HepG2 (cell line): ENCODE data around the gene PAQR7. TPM values are rescaled to one million over a fixed set of nuclear protein-coding genes. Genes with fewer than 3 reads are reported as not detected.

Experiments
- ESRRA ChIP-seq: sonication (generic); formaldehyde crosslinking; IDR thresholded peaks from 2 replicates; pipeline ENCODE4 v1.5.1; 2020; ENCODE audit warnings: mild to moderate bottlenecking, low read depth, missing genetic modification reagents
- MTF1 ChIP-seq: sonication (generic); formaldehyde crosslinking; IDR thresholded peaks from 2 replicates; pipeline ENCODE4 v1.5.0; 2020; ENCODE audit warnings: missing genetic modification reagents
- NR2F6 ChIP-seq, 2 experiments: IDR thresholded peaks; 2 replicates each; pipeline ENCODE4 v1.6.1; 2016; ENCODE audit warnings: antibody characterized with exemption in 1 of 2, mild to moderate bottlenecking in 1 of 2
- PLRG1 ChIP-seq: fragments of 450-650 bp; conservative IDR thresholded peaks from 2 replicates; pipeline ENCODE4 v1.6.1; 2016
- POLR2AphosphoS5 ChIP-seq: IDR thresholded peaks from 2 replicates; pipeline ENCODE4 v1.6.1; 2012; ENCODE audit warnings: low read depth, low read length
- TMF1 ChIP-seq: sonication (generic); formaldehyde crosslinking; IDR thresholded peaks from 2 replicates; pipeline ENCODE4 v1.8.1; 2022; ENCODE audit warnings: low read depth, missing genetic modification reagents
- ZMAT3 ChIP-seq: sonication (generic); formaldehyde crosslinking; conservative IDR thresholded peaks from 2 replicates; pipeline ENCODE4 v1.7.0; 2021; ENCODE audit warnings: missing genetic modification reagents
- ZNF281 ChIP-seq: sonication (generic); formaldehyde crosslinking; IDR thresholded peaks from 2 replicates; pipeline ENCODE4 v1.4.0; 2020; ENCODE audit warnings: missing genetic modification reagents, borderline replicate concordance
- polyA plus RNA-seq, 8 experiments: library from polyadenylated mRNA; depleted of rRNA in 3 of 8; stranded (reverse) in 7 of 8; unstranded in 1 of 8; fragments of >200 nt; fragmentation: Illumina TruSeq in 4 of 8; extraction: Trizol in 4 of 8; gene quantifications; 2 replicates each; pipeline versions ENCODE4 v1.2.1 to v1.2.3, GENCODE V29; 2011 to 2016; ENCODE audit warnings: low read depth in 4 of 8, missing spikeins in 1 of 8, mixed read lengths in 1 of 8; ENCODE audit not compliant: insufficient read depth in 1 of 8
- total RNA-seq, 5 experiments: library from RNA; depleted of rRNA; stranded (reverse); fragments of >200 nt; fragmentation: Illumina TruSeq; extraction: Trizol; gene quantifications; 2 replicates each; pipeline ENCODE4 v1.2.3, GENCODE V29; 2016; ENCODE audit warnings: low read depth in 1 of 5
- TF ChIP-seq, protein P1 (sequence below): sonication (generic); formaldehyde crosslinking; IDR thresholded peaks from 2 replicates; pipeline ENCODE4 v1.4.0; 2020; ENCODE audit warnings: missing genetic modification reagents
- TF ChIP-seq, protein P2 (sequence below): sonication (generic); formaldehyde crosslinking; IDR thresholded peaks from 2 replicates; pipeline ENCODE4 v1.4.0; 2020; ENCODE audit warnings: missing genetic modification reagents; ENCODE audit errors: not compliant biosample characterization

The PAQR7 gene
- total and polyA plus RNA-seq, 2 of the 13 experiments (the other 11 are each of a cell fraction or from before 2014, with no cell fraction given) = 13.2 to 16.6 TPM

DNA sequence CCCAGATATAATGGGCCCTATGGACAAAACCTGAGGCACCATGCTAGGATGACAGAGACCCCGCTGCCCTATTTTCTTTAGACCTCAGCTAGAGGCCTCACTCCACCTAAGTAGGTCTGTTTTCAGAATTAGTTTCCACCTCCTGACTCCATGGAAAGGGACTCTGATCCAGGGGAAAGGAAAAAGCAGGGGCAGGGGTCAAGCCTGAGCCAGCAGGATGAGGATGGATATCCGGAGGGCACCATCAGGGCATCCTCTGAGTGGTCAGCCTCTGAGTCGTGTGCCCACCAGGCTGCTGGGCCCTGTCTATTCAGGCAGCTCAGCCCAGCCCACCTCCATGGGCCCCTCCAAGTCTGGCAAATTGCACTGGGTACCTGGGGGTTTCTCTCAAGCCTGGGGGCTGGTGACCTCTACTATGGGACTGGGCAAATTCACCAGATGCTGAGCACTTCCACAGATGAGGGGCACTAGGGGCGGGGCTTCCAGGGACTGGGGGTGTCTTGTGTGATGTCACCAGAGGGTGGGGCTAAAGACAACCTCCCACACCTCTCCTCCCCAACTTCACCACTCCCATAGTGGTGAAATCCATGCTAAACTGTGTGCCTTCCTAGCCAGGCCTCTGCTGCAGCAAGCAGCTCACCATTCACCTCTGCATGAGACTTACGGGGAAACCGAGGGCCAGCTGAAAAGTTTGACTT, 5.5 kb downstream of the PAQR7 start (continued):
- TF ChIP-seq ZNF281 (no peak), PLRG1 (no peak), ZMAT3 (no peak), MTF1 (CRISPR knock-in tag) (no peak), TMF1 (CRISPR knock-in tag) (no peak), POLR2AphosphoS5 (0 out of 2 replicates have a peak, but pooled peaks have one; percentile 25), ESRRA (CRISPR knock-in tag) (no peak), NR2F6 (IDR thresholded peaks at IDR 0.05) (no peak), NR2F6 (CRISPR knock-in tag; IDR thresholded peaks at IDR 0.05) (no peak)
- TF ChIP-seq, protein P1, sequence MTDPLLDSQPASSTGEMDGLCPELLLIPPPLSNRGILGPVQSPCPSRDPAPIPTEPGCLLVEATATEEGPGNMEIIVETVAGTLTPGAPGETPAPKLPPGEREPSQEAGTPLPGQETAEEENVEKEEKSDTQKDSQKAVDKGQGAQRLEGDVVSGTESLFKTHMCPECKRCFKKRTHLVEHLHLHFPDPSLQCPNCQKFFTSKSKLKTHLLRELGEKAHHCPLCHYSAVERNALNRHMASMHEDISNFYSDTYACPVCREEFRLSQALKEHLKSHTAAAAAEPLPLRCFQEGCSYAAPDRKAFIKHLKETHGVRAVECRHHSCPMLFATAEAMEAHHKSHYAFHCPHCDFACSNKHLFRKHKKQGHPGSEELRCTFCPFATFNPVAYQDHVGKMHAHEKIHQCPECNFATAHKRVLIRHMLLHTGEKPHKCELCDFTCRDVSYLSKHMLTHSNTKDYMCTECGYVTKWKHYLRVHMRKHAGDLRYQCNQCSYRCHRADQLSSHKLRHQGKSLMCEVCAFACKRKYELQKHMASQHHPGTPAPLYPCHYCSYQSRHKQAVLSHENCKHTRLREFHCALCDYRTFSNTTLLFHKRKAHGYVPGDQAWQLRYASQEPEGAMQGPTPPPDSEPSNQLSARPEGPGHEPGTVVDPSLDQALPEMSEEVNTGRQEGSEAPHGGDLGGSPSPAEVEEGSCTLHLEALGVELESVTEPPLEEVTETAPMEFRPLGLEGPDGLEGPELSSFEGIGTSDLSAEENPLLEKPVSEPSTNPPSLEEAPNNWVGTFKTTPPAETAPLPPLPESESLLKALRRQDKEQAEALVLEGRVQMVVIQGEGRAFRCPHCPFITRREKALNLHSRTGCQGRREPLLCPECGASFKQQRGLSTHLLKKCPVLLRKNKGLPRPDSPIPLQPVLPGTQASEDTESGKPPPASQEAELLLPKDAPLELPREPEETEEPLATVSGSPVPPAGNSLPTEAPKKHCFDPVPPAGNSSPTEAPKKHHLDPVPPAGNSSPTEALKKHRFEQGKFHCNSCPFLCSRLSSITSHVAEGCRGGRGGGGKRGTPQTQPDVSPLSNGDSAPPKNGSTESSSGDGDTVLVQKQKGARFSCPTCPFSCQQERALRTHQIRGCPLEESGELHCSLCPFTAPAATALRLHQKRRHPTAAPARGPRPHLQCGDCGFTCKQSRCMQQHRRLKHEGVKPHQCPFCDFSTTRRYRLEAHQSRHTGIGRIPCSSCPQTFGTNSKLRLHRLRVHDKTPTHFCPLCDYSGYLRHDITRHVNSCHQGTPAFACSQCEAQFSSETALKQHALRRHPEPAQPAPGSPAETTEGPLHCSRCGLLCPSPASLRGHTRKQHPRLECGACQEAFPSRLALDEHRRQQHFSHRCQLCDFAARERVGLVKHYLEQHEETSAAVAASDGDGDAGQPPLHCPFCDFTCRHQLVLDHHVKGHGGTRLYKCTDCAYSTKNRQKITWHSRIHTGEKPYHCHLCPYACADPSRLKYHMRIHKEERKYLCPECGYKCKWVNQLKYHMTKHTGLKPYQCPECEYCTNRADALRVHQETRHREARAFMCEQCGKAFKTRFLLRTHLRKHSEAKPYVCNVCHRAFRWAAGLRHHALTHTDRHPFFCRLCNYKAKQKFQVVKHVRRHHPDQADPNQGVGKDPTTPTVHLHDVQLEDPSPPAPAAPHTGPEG (CRISPR knock-in tag) = no peak
- TF ChIP-seq, protein P2, sequence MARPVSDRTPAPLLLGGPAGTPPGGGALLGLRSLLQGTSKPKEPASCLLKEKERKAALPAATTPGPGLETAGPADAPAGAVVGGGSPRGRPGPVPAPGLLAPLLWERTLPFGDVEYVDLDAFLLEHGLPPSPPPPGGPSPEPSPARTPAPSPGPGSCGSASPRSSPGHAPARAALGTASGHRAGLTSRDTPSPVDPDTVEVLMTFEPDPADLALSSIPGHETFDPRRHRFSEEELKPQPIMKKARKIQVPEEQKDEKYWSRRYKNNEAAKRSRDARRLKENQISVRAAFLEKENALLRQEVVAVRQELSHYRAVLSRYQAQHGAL = no peak
